NCI-H1105 (cell line): ENCODE results near the gene USP19.

Experiments used
- DNase-seq: peaks from one replicate; lab custom pipeline; 2025; lab: John Stamatoyannopoulos, UW

Gene USP19

DNA sequence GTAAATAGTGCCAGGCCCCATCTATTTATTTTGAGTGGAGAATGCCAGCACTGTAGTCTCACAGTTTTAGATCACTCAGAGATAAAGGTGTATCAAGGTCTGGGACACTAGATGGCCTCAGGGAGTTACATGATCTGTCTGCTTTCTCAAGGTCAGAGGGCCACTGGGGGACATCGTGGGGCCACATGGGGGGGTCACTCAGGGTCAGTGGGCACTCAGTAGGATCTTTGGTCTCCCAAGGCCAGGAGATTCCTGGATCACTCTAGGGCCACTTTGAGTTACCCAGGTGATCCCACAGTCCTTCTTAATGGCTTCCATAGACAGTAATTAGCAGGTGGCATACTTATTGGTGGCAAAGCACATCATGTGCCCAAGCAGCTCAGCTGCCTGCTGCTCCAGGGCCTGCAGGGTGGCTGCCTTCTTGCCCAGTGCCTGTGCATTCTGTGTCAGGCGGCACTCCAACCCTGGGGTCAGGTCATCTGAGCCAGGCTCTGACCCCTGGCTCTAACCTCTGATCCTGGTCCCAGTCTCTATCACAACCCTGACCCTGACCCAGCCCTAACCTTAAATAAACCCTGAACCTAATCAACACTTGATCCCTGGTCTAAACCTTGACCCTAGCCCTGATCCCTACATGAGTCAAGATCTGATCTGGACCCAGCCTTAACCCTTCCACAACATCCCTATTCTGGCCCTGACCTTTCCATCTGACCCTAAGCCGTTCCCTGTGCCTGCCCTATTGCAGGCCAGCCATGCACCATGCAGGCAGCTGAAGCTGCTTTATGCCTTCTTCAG lies 14.0 kb upstream of the USP19 start:
- DNase-seq = no peak

DNA sequence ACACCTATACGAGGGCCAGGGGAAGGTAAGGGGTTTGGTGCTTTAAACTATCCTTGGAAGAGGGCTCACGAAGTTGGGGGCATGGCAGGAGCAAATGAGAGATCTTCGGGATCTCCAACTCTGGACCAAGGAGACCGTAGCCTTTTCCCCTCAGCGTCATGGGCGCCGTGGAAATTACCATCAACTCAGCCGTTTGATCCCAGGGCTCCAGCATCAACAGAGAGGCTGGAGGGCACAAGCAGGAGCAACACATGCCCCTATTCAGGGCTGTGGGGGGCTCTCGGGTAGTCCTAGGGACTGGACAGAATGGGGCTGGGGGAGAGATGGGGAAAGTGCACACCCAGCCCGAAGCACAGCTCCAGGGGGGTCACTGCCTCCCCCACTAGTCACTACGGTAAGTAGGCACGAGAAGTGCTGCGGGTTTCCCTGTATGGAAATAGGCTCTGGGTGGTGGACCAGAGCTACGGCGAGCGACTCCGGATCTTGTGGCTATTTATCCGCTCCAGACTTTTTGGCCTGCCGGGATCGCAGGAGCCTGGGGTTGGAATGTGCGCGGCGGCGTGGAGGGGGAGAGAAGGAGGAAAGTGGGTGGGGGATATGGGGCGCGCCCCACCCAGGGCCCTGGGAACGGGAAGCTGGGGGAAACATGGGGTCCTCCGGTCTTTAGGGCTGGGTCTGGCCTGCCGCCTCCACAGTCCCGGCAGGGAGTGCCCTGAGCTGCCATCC lies 12.8 kb upstream of the USP19 start:
- DNase-seq = peak; percentile 59

DNA sequence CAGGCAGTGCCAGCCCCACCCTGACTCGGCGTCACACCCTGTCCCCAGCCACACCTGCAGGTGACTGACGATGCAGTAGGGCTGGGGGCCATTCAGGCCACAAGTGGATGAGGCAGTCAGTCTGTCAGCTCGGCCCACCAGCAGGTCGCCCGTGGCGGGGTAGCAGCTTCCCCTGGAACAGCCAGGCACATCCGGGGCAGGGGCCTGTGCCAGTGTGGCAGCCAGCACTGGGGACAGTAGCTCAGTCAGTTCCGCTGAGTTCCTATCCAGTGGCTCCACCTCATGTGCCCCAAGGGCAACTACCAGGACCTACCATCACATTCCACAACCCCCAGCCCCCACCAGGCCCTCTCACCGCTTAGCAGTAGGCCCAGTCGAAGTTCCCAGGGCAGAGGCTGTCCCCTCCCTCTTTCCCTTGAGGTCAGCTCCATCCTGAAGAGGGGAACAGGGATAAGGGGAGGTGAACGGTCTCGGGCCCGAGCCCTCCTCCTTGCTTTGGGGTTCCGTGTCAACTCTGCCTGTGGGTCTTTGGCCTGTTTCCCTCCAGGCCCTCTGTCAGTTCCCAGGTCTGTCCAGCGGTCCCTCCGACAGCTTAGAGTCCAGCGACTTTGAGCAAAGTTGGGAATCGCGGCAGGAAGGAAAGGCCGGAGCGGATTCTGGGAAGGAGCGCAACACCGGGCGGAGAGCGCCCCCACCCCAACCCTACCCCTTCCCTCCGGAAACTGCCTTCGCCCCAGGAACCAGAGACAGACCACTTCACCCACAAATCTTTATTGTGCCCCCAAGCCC lies 12.0 kb upstream of the USP19 start, which contains the start of gene LAMB2:
LAMB2 (minus strand) TSS at position 614 of the 789 bp plus-strand sequence; CDS start at position 431, 183 bp downstream.
- DNase-seq = peak; percentile 10

DNA sequence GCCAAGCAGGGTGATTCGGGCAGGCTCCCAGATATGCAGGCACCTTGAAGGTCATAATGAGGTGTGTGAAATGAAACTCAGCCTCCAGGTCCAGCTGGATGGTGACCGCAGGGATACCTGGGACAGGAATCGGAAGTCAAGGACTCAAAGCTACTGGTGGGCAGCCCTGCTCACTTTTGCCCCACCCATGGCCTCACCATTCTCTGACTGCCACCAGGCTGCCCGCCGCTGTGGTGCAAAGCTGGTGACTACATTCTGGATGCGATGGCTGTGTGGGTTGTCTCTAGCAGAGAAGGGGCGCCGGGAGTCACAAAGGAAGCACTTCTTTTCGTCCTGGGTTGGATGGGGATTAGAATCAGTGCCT lies 11.4 kb upstream of the USP19 start:
- DNase-seq = no peak

DNA sequence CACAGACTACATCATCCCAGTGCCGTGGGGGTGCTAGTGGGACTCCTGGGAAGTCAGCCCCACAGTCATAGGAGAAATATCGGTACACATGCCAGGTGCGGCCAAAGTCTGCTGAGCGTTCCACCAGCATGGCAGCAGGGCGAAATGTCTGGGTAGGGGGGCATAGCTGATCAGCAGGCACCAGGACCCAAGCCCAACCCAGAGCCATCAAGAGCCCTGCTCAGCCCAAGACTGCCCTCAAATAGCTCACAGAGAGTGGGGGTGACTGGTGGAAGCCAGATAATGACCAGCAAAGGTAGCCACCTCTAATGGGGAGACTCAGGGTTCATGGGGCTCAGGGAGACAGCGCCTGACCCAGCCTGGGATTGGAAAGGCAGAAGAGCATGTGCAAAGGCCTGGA lies 11.0 kb upstream of the USP19 start:
- DNase-seq = no peak

DNA sequence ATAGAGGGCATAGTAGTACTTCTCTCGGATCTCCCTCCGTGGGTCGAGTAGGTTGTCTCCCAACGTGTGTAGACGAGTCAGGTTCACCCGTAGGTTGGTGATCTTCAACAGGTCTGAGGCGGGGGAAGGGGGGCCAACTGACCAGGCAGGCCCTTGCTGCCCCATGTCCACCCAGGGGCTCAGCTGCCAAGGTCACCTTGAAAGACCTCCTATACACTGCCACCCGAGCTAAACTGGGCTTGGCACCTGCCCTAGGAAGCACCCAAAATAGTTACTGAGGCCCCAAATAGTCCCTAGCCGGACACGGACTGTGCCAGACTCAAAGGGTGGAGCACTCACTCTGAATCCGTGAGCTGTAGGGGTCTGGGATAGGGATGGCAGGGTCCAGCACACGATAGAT lies 10.4 kb upstream of the USP19 start:
- DNase-seq = no peak

DNA sequence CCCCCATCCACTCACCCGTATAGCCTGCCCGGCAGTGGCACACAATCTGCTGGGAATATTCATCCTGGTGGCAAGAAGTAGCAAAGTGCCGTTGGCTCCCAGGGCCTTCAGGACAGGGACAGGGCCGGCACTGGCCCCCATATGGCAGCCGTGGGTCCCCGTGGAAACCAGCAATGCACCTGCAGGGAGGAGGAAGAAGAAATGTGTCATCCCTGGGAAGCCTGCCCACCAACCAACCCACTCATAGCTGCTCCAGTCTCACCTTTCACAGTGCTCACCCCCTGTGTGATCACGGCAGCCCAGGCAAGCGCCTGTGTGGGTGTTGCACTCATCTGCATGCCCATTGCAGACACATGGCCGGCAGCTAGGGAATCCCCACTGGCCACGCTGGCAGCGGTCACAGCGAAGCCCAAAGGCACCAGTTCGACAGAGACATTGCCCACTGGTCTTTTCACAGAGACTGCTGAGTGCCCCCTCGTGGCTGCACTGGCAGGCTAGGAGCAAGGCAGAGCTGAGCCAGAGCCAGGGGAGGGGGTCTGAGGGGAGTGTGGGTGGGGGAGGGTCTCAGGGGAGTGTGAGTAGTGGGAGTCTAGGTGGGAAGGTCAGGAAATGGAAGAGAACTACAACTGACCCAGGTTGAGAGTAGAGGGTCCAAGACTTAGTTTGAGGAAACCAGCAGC lies 4.5 kb upstream of the USP19 start:
- no peak for DNase-seq

DNA sequence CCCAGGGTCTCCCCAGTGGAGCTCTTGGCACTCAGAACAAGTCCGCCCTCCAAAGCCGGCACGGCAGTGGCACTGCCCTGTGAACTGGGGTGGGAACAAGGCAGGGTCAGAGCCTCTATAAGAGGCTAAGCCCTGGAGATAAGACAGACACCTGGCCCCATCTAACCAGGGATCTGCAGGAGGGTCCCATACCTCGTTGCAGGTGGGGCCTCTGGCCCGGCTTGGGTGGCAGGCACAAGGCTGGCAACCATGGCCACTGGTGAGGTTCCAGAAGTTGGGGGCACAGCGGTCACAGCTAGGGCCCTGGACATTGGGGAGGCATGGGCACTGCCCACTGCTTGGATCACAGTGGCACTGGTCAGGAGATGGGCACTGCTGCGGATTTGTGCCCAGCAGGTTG lies 3.6 kb upstream of the USP19 start:
- DNase-seq = no peak

DNA sequence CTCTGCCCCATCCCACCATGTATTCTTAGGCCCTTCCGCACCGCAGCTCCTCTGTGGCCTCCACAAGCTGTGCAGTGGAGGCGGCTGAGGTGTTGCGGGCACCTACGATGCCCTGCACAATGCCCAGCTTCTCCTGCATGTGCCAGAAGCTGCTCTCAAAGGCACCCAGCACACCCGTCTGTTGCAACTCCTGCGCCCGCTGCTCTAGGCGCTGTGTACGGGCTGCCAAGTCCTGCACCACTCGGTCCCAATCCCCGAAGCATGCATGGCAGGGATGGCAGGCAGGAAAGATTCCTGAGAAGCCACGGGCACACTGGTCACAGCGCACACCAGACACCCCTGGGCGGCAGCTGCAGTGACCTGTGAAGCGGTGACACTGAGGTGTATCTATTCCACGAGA lies 3.1 kb upstream of the USP19 start:
- DNase-seq = no peak

DNA sequence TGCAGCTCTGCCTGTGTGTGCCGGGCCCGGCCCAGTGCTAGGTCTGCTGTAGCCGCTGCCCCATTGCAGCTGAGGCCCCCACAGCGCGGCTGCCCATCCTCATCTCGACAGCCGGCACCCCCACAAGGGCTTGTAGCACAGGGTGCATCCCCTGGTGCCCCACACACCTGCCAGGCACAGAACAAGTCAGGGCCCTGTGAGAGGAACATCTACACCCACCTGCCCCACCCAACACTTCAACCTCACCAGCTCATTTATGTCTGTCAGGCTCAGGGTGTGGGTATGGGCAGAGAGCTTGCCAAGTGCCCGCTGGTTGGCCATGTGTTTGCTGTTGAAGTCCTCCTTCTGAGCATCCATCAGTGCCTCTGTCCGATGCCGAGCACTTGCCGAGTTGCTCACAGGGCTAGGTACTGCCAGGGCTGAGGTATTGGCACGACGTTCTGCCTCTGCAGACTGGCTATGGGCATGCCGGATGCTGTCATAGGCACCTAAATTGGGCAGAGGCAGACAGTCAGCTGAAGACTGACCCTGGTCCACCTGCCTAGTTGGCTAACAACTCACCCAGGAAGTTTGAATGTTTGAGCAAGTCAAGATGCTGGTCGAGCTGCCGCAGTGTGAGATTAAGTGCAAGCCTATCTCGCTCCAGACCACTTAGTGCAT lies 2.4 kb upstream of the USP19 start:
- DNase-seq = no peak

DNA sequence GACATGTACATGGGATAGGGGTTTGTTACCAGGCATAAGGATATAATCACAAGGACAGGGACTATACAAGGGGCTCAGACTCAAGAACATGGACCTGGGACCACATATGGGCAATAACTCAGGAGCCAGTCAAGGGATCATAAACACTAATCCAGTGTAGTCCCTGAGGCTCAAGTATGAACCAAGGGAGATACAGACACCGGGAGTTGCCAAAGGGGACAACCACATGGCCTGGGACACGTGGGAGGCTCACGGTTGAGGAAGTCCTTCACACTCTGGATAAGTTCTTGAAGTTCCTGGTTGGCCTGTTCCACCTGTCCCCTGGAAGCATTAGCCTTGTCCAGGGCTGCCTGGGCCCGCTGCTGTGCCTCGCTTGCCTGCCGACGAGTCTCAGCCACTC lies 1.8 kb upstream of the USP19 start:
- no peak for DNase-seq

DNA sequence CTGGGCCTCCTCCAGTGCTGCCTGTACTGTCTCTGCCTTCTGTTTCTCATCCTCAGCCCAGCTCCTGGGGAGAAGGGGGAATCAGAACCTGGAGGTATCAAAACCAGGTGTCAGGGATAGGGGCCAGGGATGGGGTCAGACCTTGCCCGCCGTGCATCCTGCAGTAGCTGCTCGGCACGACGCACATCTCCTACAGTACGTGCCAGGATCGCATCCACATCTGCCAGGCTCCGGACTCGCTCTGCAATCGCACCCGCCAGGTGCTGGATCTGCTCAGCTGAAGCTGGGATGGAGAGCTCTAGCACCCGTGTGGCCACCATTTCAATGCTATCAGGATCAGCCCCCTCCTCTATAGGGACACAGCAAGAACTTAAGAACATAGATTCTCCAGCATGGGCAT lies 1.4 kb upstream of the USP19 start:
- DNase-seq = no peak

DNA sequence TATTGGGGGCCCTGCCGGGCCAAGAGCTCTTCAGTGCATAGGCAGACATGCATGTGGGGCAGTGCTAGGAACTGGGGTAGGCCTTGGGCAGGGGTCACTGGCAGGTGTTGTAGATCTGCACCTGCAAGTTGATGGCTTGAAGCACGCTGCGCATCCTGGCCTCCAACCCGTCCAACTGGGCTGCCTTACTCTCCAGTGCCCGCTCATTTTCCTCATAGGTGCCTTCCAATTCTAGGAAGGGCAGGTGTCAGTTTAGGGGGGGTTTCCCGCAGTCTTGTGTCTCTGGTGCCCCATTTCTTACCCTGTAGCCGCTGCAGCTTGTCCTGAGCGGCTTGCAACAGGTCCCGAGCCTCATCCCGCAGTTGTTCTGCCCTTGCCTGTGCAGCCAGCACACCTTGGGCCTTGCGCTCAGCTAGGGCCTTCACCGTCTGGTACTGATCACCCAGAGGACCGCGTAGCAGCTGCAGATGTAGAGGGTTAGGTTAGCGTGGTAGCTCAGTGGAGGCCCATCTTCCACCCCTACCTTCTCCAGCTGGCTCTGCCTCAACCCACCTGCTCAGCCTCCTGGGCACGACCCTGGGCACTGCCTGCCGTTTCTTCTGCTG lies 611 bp upstream of the USP19 start:
- no peak for DNase-seq

DNA sequence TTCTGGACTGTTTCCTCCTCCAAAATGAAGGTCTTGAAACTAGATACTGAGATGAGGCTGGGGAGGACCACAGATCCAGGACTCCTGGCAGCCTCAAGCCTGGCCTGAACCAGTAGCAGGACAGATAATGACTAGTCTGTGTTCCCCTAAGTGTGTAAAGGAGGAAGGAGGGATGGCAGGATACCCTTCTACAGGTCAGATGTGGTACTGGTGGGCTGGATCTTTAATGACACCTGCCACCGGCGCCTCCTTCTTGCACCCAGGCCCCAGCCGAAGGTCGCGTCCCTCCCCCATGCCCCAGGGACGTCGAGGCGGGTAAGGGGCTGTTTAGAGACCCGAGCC lies 556 bp downstream of the USP19 start:
- no peak for DNase-seq

DNA sequence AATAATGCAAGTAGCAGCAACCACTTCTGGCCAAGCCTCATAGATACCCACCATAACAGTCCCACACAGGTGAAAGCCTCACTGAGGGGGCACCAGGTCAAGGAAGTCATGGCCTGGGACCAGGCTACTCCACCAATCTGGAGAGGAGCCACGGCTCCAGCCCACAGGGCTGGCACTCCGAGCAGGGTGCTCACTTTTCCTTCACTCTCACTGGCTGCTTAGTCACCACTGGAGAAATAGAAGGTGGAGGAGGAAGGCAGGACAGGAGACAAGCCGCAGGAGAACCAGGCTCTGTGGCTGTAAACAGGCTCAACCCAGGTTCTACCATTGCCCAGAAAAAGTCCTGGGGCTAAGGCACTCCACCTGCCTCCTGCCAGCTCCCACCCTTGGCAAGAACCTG lies 1.2 kb downstream of the USP19 start:
- DNase-seq = no peak

DNA sequence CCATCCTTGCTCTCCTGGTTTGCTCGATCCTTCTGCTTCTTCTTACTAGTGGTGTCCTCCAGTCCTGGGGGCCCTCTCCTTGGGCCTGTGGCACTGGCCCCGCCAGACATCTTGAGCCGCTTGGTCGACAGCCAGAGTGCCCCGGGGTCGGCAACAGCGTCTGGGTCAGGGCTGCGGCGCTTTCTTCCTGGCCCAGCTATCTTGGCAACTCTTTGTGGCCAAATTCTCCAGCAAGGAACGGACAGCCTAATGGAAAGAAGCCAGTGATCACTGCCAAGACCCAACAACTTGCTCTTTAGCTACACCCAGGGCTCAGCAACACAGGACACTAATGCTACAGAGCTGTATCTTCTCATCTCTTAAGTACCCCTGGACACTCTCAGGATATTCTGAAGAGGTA lies 1.6 kb downstream of the USP19 start:
- DNase-seq = no peak

DNA sequence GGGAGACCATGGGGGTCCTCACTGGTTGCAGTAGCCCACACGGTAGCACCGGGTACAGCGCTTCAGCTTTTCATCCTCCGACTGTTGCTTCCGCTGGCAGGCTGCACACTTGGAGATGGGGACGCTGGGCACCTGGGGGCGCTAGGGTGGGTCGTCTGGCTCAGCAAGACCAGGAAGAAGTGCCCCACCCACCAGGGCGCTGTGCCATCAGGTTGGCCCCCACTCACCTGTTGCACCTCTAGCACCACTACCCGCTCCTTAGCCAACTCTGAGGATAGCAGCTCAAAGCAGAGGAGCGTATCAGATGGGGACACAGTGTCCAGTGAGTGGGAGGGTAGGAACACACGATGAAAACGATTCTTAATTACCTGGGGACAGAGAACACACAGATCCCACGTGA lies 8.4 kb downstream of the USP19 start:
- DNase-seq = no peak

DNA sequence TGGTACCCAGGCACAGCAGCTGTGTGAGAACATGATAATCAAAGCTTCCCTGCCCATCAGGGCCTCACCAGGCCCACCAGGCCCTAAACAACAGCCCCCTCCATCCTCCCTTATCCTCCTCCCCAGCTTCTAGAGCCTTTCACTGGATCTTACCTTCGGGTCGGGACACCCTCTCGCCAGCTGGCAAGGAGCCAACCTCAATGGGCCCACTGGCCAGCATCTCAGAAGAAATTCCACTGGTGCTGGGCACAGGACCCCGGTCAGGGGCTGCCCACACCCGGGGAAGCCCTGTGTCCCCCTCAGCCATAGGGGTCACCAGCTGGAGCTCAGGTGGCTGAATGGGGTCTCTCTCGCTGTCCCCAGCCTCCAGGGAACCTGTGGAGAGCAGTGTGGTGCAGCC lies 9.3 kb downstream of the USP19 start:
- DNase-seq = no peak

DNA sequence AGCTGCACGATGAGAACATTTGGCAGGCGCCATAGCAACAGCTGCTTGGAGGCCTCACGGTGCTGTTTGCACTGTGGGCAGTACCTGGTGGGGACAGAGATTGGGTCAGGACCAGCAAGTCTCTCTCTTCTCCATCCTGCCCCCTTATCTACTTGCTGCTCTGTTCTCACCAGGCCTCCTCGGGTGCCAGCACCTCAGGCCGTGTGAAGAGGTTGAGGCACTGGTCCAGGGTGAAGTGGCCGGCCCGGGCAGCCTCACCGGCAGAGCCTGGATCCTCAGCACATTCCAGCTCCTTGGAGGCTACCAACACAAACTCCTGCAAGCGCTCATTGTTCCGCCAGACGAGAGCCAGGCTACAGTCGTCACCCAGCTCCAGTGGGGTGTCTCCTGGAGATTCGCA lies 9.8 kb downstream of the USP19 start:
- DNase-seq = no peak

DNA sequence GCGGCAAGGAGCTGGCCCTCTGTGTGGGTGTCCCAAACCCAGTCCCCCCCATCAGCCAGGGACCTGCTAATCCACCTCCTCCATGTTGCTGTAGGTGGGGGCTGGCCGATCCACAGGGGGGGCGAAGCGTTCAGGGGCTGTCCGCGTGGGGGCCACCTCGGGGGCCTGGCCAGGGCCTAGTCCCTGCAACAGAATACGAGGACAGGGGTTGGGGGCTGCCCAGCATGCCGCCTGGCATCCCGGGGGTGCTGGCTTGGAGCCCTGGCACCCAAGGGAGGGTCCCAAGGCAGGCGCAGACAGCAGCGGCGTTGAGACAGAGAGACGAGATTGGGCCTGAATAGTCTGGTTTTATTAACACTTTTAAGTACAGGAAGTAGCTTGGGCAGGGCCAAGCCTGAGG lies 12.3 kb downstream of the USP19 start:
- no peak for DNase-seq
